Endodermal cell (in vitro differentiated cells): ENCODE measurements around the gene RHBDF2. TPM values are rescaled to one million over a fixed set of nuclear protein-coding genes. Genes with fewer than 3 reads are reported as not detected.

Source experiments
- DNase-seq: peaks from one replicate; pipeline ENCODE4 v3.0.0-alpha.2; 2017
- H3K27ac ChIP-seq: 2 replicates; pipeline ENCODE4 v1.5.1; 2013; ENCODE audit warnings: mild to moderate bottlenecking, low read depth, low read length, moderate library complexity
- H3K27me3 ChIP-seq: 2 replicates; pipeline ENCODE4 v1.6.1; 2013; ENCODE audit warnings: mild to moderate bottlenecking, low read length, moderate library complexity; ENCODE audit not compliant: insufficient read depth, control insufficient read depth, poor library complexity, severe bottlenecking
- H3K36me3 ChIP-seq: 2 replicates; pipeline ENCODE4 v1.7.0; 2013; ENCODE audit warnings: mild to moderate bottlenecking, low read length, moderate library complexity; ENCODE audit not compliant: control insufficient read depth, insufficient read depth
- H3K4me1 ChIP-seq: one replicate; pipeline ENCODE4 v1.7.0; 2013; ENCODE audit warnings: low read length; ENCODE audit not compliant: control insufficient read depth, insufficient read depth
- H3K4me3 ChIP-seq: 2 replicates; pipeline ENCODE4 v1.5.1; 2013; ENCODE audit warnings: mild to moderate bottlenecking, low read length, moderate library complexity
- H3K9ac ChIP-seq: 2 replicates; pipeline ENCODE4 v1.6.1; 2013; ENCODE audit warnings: mild to moderate bottlenecking, low read length, moderate library complexity; ENCODE audit not compliant: poor library complexity, severe bottlenecking; ENCODE audit errors: extremely low read depth
- H3K9me3 ChIP-seq: 2 replicates; pipeline ENCODE4 v1.6.1; 2013; ENCODE audit warnings: mild to moderate bottlenecking, low read length, moderate library complexity; ENCODE audit not compliant: control insufficient read depth
- H3K27ac Mint-ChIP-seq: 2 replicates; pipeline ENCODE4 v1.8.0; 2020; ENCODE audit warnings: mixed read lengths
- H3K27me3 Mint-ChIP-seq: 2 replicates; pipeline ENCODE4 v1.8.0; 2021; ENCODE audit warnings: mild to moderate bottlenecking, mixed read lengths; ENCODE audit not compliant: insufficient read depth
- H3K36me3 Mint-ChIP-seq: 2 replicates; pipeline ENCODE4 v1.8.0; 2020; ENCODE audit warnings: low read depth, mixed read lengths
- H3K4me1 Mint-ChIP-seq: 2 replicates; pipeline ENCODE4 v1.8.0; 2020; ENCODE audit warnings: mixed read lengths
- H3K4me3 Mint-ChIP-seq: 2 replicates; pipeline ENCODE4 v1.8.0; 2020; ENCODE audit warnings: mild to moderate bottlenecking, moderate library complexity, mixed read lengths
- H3K9me3 Mint-ChIP-seq: 2 replicates; pipeline ENCODE4 v1.8.0; 2020; ENCODE audit warnings: mild to moderate bottlenecking, mixed read lengths
- WGBS, 2 experiments: methylation state at CpG; one replicate each; pipeline versions ENCODE4 v1.1.5 to v1.1.7; 2013; ENCODE audit warnings: missing lambda C conversion rate in 2 of 2, mixed read lengths in 1 of 2; ENCODE audit not compliant: insufficient coverage in 1 of 2, insufficient read length in 1 of 2; 5-methylcytosine and 5-hydroxymethylcytosine counted together
- total RNA-seq, 2 donors: library from RNA; stranded (reverse); fragmentation: NEBNext Ultra II Directional in 1 of 2; extraction: Animal tissue kit (Norgen Biotek cat#: 25700) in 1 of 2; gene quantifications; 2 replicates in 1 of 2; 3 replicates in 1 of 2; pipeline ENCODE4 v1.2.1, GENCODE V29; 2021
- TF ChIP-seq, protein P1 (sequence below): fragments of 200-600 bp; sonication (generic); conservative IDR thresholded peaks from 2 replicates; pipeline ENCODE4 v1.5.0; 2021; ENCODE audit warnings: antibody characterized with exemption, mild to moderate bottlenecking

RHBDF2 gene
- total RNA-seq, 2 donors from 2014 or later = 28.5 to 31.1 TPM

DNA sequence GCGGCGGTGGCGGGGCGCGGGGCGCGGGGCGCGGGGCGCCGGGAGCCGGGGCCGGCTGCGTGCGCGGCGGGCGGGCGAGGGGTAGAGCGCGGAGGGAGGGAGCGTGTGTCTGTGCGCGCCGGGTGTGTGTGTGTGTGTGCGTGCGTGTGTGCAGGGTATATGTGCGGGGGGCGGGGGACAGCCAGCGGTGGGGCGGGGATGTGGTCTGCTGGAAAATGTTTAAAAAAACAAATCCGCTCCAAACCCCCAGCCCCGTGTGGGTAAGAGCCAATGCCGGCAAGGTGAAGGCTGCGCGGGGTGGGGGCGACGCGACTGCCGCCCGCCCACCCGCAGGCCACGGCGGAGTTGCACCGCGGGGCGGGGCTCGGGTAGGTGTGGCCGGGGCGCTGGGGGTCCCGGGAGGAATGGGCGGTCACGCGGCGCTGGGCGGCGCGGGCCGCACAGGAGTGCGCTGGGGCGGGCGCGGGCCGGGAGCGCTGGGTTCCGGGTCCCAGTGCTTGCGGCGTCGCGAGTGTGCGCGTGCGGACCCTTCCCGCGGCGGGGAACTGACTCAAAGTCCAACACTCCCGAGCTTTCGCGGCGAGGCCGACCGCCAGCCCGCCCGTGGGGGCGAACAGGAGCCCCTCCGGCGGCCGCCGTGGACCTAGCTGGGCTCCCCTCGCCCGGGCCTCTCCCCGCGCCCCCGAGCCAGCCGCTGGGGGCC lies 36.5 kb upstream of the RHBDF2 start, which contains the start of gene CYGB:
TSS of gene CYGB (minus strand) at position 132 of the 703 bp plus-strand sequence. CDS start 167 bp downstream, outside the sequence.
- H3K36me3 Mint-ChIP-seq = no peaks in the 10 kb centered on the region
- Histone ChIP-seq H3K9me3 (no peaks in the 10 kb centered on the region), H3K27me3 (peaks cover 42% of the 10 kb centered on the region), H3K36me3 (no peaks in the 10 kb centered on the region), H3K4me3 (peak within 1 kb of the TSS; percentile 56), H3K9ac (no peak within 1 kb of the TSS), H3K27ac (no peak within 1 kb of the TSS), H3K4me1 (peaks cover 13% of the 10 kb centered on the region)
- H3K4me1 Mint-ChIP-seq = peaks cover 16% of the 10 kb centered on the region
- no peaks in the 10 kb centered on the region for H3K9me3 Mint-ChIP-seq
- WGBS, 2 experiments = 1 to 4% methylated on average over 5 to 89 of the region's 95 CpGs
- peaks cover 39% of the 10 kb centered on the region for H3K27me3 Mint-ChIP-seq
- TF ChIP-seq, protein P1, sequence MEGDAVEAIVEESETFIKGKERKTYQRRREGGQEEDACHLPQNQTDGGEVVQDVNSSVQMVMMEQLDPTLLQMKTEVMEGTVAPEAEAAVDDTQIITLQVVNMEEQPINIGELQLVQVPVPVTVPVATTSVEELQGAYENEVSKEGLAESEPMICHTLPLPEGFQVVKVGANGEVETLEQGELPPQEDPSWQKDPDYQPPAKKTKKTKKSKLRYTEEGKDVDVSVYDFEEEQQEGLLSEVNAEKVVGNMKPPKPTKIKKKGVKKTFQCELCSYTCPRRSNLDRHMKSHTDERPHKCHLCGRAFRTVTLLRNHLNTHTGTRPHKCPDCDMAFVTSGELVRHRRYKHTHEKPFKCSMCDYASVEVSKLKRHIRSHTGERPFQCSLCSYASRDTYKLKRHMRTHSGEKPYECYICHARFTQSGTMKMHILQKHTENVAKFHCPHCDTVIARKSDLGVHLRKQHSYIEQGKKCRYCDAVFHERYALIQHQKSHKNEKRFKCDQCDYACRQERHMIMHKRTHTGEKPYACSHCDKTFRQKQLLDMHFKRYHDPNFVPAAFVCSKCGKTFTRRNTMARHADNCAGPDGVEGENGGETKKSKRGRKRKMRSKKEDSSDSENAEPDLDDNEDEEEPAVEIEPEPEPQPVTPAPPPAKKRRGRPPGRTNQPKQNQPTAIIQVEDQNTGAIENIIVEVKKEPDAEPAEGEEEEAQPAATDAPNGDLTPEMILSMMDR = no peak
- DNase-seq = peak; percentile 89
- H3K4me3 Mint-ChIP-seq = peak within 1 kb of the TSS; percentile 51
- no peak within 1 kb of the TSS for H3K27ac Mint-ChIP-seq

DNA sequence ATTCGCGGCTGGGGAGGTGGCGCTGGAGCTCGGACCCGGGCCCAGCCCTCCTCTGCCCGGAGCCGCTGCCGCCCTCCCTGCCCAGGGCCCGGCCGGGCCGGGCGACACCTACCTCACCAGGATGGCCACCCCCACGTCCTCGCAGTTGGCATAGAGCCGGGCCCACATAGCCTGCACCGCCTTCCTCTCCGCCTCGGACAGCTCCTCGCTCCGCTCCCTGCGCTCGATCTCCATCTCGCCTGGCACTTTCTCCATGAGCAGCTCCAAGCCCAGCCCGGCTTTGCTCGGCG lies 36.0 kb upstream of the RHBDF2 start:
- no peak for DNase-seq

DNA sequence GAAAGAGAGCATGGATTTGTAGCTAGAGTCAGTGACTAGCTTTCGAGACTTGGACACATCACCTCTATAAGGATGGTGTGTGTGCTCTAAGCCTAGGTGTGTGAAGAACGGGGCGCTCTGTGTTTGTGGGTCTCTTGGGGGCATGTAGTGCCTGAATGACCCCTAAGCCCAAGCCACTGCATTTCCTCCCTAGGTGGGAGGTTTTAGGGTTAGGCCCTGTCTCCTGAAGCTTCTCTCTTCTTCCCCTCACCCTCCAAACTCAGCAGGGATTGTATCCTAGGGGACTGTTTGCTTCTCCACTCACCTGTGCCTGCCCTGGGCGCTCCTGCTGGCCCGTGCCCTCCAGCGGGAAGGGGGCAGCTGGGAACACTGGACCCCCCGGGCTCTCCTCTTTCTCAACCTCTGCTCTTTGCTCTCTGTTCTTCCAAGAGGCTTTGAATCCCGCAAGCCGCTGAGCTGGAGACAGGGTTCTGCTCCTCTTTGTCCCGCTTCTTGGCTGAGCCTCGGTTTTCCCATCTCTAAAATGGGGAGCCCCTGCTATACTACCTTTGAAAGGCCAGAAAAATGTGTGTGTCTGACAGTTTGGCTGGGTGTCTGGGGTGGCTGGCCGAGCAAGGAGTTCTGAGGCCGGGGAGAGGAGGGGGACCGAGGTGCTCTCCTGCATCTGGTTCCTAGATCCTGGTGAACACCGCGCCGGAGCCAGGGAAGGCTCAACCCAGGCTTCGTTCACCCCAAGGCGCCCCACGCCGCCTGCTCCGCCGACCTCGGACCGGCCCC lies 35.5 kb upstream of the RHBDF2 start:
- no peak overlapping the region for H3K4me3 ChIP-seq
- H3K27me3 Mint-ChIP-seq = peaks cover 39% of the 10 kb centered on the region
- TF ChIP-seq, protein P1 = no peak

More for the DNA sequence above, 36.0 kb upstream of the RHBDF2 start:
- H3K9ac ChIP-seq = no peak overlapping the region
- Mint-ChIP-seq H3K27ac (no peak overlapping the region), H3K27me3 (peaks cover 39% of the 10 kb centered on the region), H3K4me1 (peaks cover 16% of the 10 kb centered on the region), H3K4me3 (peak overlapping the region; percentile 51), H3K36me3 (no peaks in the 10 kb centered on the region), H3K9me3 (no peaks in the 10 kb centered on the region)
- H3K27ac ChIP-seq = no peak overlapping the region
- H3K36me3 ChIP-seq = no peaks in the 10 kb centered on the region
- TF ChIP-seq, protein P1 = no peak
- no peak overlapping the region for H3K4me3 ChIP-seq
- WGBS, 2 experiments = 6 to 13% methylated on average over 12 to 26 of the region's 26 CpGs
- H3K9me3 ChIP-seq = no peaks in the 10 kb centered on the region
- peaks cover 42% of the 10 kb centered on the region for H3K27me3 ChIP-seq
- H3K4me1 ChIP-seq = peaks cover 13% of the 10 kb centered on the region

More for the DNA sequence above, 35.5 kb upstream of the RHBDF2 start:
- Histone ChIP-seq H3K36me3 (no peaks in the 10 kb centered on the region), H3K9ac (no peak overlapping the region), H3K27ac (no peak overlapping the region), H3K27me3 (peaks cover 42% of the 10 kb centered on the region), H3K4me1 (peaks cover 13% of the 10 kb centered on the region), H3K9me3 (no peaks in the 10 kb centered on the region)
- H3K27ac Mint-ChIP-seq = no peak overlapping the region
- 62 to 91% methylated on average over 9 to 25 of the region's 25 CpGs for WGBS, 2 experiments
- peak overlapping the region; percentile 51 for H3K4me3 Mint-ChIP-seq
- no peaks in the 10 kb centered on the region for H3K9me3 Mint-ChIP-seq
- peaks cover 16% of the 10 kb centered on the region for H3K4me1 Mint-ChIP-seq
- H3K36me3 Mint-ChIP-seq = no peaks in the 10 kb centered on the region
- DNase-seq = no peak
